ENCODE data around the gene BANF2. TPM values are rescaled to one million over a fixed set of nuclear protein-coding genes. Genes with fewer than 3 reads are reported as not detected.

Gene BANF2
- not detected for polyA plus RNA-seq (2013)

- no peak for DNase-seq
- H3K9me3 ChIP-seq (ENCODE audit: control extremely low read depth in 1 of 5, control insufficient read depth in 4 of 5, insufficient read depth in 2 of 5, low read depth in 1 of 5, low read length in 4 of 5): peaks cover 0 to 4% (median 3%) of the 10 kb centered on the region in 5 experiments
- no peaks in the 10 kb centered on the region for H3K27me3 ChIP-seq (replicated peaks in 2 of 5; ENCODE audit: control insufficient read depth in 4 of 5, insufficient read depth in 5 of 5, low read length in 4 of 5)
- ChIA-PET POLR2A (interaction anchor here (0.7 kb wide), 1 partner anchor 18 kb away, joined by 3 read pairs; no protein-coding TSS in a partner anchor), CTCF (interaction anchor here (1.6 to 2.2 kb wide), 3 partner anchors 9 to 17 kb away, joined by 3 to 11 read pairs (median 6); partner anchors contain the start of gene RRBP1)
- H3K36me3 ChIP-seq (ENCODE audit: control insufficient read depth in 4 of 4, insufficient read depth in 4 of 4, low read length in 3 of 4): no peaks in the 10 kb centered on the region
- no peaks in the 10 kb centered on the region for H3K4me1 ChIP-seq (ENCODE audit: control extremely low read depth in 1 of 4, control insufficient read depth in 4 of 4, insufficient read depth in 4 of 4, low read length in 3 of 4)
- no peak within 1 kb of the TSS for H3K27ac ChIP-seq (ENCODE audit: insufficient read depth in 1 of 2, low read depth in 1 of 2, low read length in 2 of 2, poor library complexity in 1 of 2, severe bottlenecking in 2 of 2)
- WGBS (ENCODE audit: insufficient coverage): 96% methylated on average over 2 of the region's 3 CpGs
- H3K4me3 ChIP-seq (ENCODE audit: control insufficient read depth in 1 of 7, extremely low read depth in 1 of 7, insufficient read depth in 4 of 7, low read depth in 2 of 7, low read length in 6 of 7): no peak within 1 kb of the TSS
Observed at GRCh38 chr20:17699931-17700351, at the start of gene BANF2. TSS of gene BANF2 (plus strand) at chr20:17699966. CDS start at chr20:17725026, 25,060 bp downstream.

GRCh38 chr20:17650301-17651128 is 49.3 kb upstream of the BANF2 start:
- H3K36me3 ChIP-seq (ENCODE audit: control insufficient read depth in 4 of 4, insufficient read depth in 4 of 4, low read length in 3 of 4): peaks cover 0 to 29% (median 5%) of the 10 kb centered on the region in 4 experiments
- POLR2A ChIA-PET: no interaction called here

GRCh38 chr20:17651129-17651759 is 48.5 kb upstream of the BANF2 start:
- no peaks in the 10 kb centered on the region for H3K9me3 ChIP-seq (ENCODE audit: control extremely low read depth in 1 of 5, control insufficient read depth in 4 of 5, insufficient read depth in 2 of 5, low read depth in 1 of 5, low read length in 4 of 5)
- CTCF ChIA-PET: interaction anchor here (1.0 to 5.5 kb wide), 14 partner anchors 13 to 288 kb away, joined by 3 to 52 read pairs (median 7); partner anchors contain the start of gene DSTN
- H3K27me3 ChIP-seq (replicated peaks in 2 of 5; ENCODE audit: control insufficient read depth in 4 of 5, insufficient read depth in 5 of 5, low read length in 4 of 5): no peaks in the 10 kb centered on the region
- peak overlapping the region in 1 of 2 experiments; percentile 62 for H3K27ac ChIP-seq (ENCODE audit: insufficient read depth in 1 of 2, low read depth in 1 of 2, low read length in 2 of 2, poor library complexity in 1 of 2, severe bottlenecking in 2 of 2)
- no peak for DNase-seq
- H3K4me3 ChIP-seq (ENCODE audit: control insufficient read depth in 1 of 7, extremely low read depth in 1 of 7, insufficient read depth in 4 of 7, low read depth in 2 of 7, low read length in 6 of 7): no peak overlapping the region
- POLR2A ChIA-PET: no interaction called here
- 29% methylated on average over 7 of the region's 11 CpGs for WGBS (ENCODE audit: insufficient coverage)
- H3K4me1 ChIP-seq (ENCODE audit: control extremely low read depth in 1 of 4, control insufficient read depth in 4 of 4, insufficient read depth in 4 of 4, low read length in 3 of 4): peaks cover 23 to 70% (median 52%) of the 10 kb centered on the region in 4 experiments
- peaks cover 2 to 31% (median 7%) of the 10 kb centered on the region in 4 experiments for H3K36me3 ChIP-seq (ENCODE audit: control insufficient read depth in 4 of 4, insufficient read depth in 4 of 4, low read length in 3 of 4)

More at GRCh38 chr20:17650301-17651128, 49.3 kb upstream of the BANF2 start:
- CTCF ChIA-PET: interaction anchor here (0.8 to 5.5 kb wide), 14 partner anchors 12 to 287 kb away, joined by 3 to 52 read pairs (median 7); partner anchors contain the start of gene DSTN
- Histone ChIP-seq H3K27me3 (replicated peaks in 2 of 5; ENCODE audit: control insufficient read depth in 4 of 5, insufficient read depth in 5 of 5, low read length in 4 of 5) (no peaks in the 10 kb centered on the region), H3K4me3 (ENCODE audit: control insufficient read depth in 1 of 7, extremely low read depth in 1 of 7, insufficient read depth in 4 of 7, low read depth in 2 of 7, low read length in 6 of 7) (peak overlapping the region in 1 of 7 experiments; percentile 24), H3K27ac (ENCODE audit: insufficient read depth in 1 of 2, low read depth in 1 of 2, low read length in 2 of 2, poor library complexity in 1 of 2, severe bottlenecking in 2 of 2) (peak overlapping the region; percentile 37 to 62), H3K9me3 (ENCODE audit: control extremely low read depth in 1 of 5, control insufficient read depth in 4 of 5, insufficient read depth in 2 of 5, low read depth in 1 of 5, low read length in 4 of 5) (no peaks in the 10 kb centered on the region), H3K4me1 (ENCODE audit: control extremely low read depth in 1 of 4, control insufficient read depth in 4 of 4, insufficient read depth in 4 of 4, low read length in 3 of 4) (peaks cover 23 to 76% (median 53%) of the 10 kb centered on the region in 4 experiments)
- 35% methylated on average over 8 of the region's 12 CpGs for WGBS (ENCODE audit: insufficient coverage)
- peak; percentile 76 to 95 (median 92) for DNase-seq

DNA sequence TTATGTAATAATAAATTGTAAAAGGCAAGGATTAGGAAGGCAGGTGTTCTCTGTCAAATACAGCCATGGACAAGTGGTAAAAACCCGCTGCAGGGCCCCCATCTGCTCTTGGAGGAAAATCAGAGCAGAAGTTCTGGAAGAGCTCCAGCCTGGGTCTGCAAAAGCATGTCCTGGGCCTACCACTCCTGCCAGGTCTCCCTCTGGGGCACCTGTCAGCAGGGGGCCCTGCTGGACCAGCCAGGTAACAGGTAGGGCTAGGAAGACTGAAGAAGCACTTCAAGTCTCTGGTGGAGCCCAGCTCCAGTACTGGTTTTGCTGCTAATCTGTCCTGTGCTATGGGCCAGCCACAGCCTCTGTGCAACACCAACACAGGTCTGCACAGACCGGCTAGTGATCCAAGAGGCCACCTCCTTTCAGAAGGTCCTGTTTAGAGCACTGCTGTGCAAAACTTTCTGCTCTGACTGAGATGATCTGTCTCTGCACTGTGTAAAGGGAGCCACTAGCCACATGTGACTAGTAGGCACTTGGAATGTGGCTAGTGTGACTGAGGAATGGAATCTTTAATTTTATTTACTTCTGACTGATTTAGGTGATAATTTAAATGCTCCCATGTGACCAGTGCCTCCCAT is 47.9 kb upstream of the BANF2 start:
- H3K27ac ChIP-seq (ENCODE audit: insufficient read depth in 1 of 2, low read depth in 1 of 2, low read length in 2 of 2, poor library complexity in 1 of 2, severe bottlenecking in 2 of 2): peak overlapping the region in 1 of 2 experiments; percentile 2
- WGBS (ENCODE audit: insufficient coverage): 94% methylated on average over 2 of the region's 2 CpGs
- peaks cover 2 to 33% (median 11%) of the 10 kb centered on the region in 4 experiments for H3K36me3 ChIP-seq (ENCODE audit: control insufficient read depth in 4 of 4, insufficient read depth in 4 of 4, low read length in 3 of 4)
- peaks cover 23 to 64% (median 50%) of the 10 kb centered on the region in 4 experiments for H3K4me1 ChIP-seq (ENCODE audit: control extremely low read depth in 1 of 4, control insufficient read depth in 4 of 4, insufficient read depth in 4 of 4, low read length in 3 of 4)
- no peaks in the 10 kb centered on the region for H3K9me3 ChIP-seq (ENCODE audit: control extremely low read depth in 1 of 5, control insufficient read depth in 4 of 5, insufficient read depth in 2 of 5, low read depth in 1 of 5, low read length in 4 of 5)
- H3K27me3 ChIP-seq (replicated peaks in 2 of 5; ENCODE audit: control insufficient read depth in 4 of 5, insufficient read depth in 5 of 5, low read length in 4 of 5): no peaks in the 10 kb centered on the region
- no peak overlapping the region for H3K4me3 ChIP-seq (ENCODE audit: control insufficient read depth in 1 of 7, extremely low read depth in 1 of 7, insufficient read depth in 4 of 7, low read depth in 2 of 7, low read length in 6 of 7)
- no peak for DNase-seq
- POLR2A ChIA-PET: no interaction called here
- CTCF ChIA-PET: interaction anchor here (1.2 to 5.5 kb wide), 6 partner anchors 14 to 287 kb away, joined by 3 to 52 read pairs (median 8); partner anchors contain the start of gene RRBP1

DNA sequence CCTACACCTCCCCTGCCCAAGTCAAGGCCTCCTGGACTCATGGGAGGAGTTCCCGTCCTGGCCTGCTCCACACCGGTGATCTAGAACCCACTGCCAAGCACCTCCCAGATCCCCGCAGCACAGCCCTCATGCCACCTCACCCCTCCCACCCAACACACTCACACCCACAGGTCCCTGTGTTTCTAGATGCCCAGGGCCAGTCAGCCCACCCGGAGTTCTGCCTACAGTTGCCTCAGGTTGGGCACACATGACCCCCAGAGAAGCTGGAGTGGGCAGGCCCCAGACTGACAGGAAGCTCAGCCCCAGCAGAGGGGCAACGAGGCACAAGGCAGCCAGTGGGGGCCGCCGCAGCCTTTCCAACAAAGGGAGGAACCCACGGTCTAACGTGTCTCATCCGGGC is 47.4 kb upstream of the BANF2 start:
- CTCF ChIA-PET: interaction anchor here (0.7 to 5.5 kb wide), 6 partner anchors 20 to 286 kb away, joined by 3 to 52 read pairs (median 6); partner anchors contain the start of gene RRBP1
- H3K27me3 ChIP-seq (replicated peaks in 2 of 5; ENCODE audit: control insufficient read depth in 4 of 5, insufficient read depth in 5 of 5, low read length in 4 of 5): no peaks in the 10 kb centered on the region
- POLR2A ChIA-PET: interaction anchor here (0.5 to 1.0 kb wide), 3 partner anchors 14 to 335 kb away, joined by 3 to 7 read pairs (median 4); partner anchors contain the start of gene RRBP1
- H3K36me3 ChIP-seq (ENCODE audit: control insufficient read depth in 4 of 4, insufficient read depth in 4 of 4, low read length in 3 of 4): peaks cover 2 to 35% (median 14%) of the 10 kb centered on the region in 4 experiments
- H3K4me3 ChIP-seq (ENCODE audit: control insufficient read depth in 1 of 7, extremely low read depth in 1 of 7, insufficient read depth in 4 of 7, low read depth in 2 of 7, low read length in 6 of 7): no peak overlapping the region
- H3K4me1 ChIP-seq (ENCODE audit: control extremely low read depth in 1 of 4, control insufficient read depth in 4 of 4, insufficient read depth in 4 of 4, low read length in 3 of 4): peaks cover 23 to 58% (median 47%) of the 10 kb centered on the region in 4 experiments
- peak overlapping the region in 1 of 2 experiments; percentile 2 for H3K27ac ChIP-seq (ENCODE audit: insufficient read depth in 1 of 2, low read depth in 1 of 2, low read length in 2 of 2, poor library complexity in 1 of 2, severe bottlenecking in 2 of 2)
- no peak for DNase-seq
- H3K9me3 ChIP-seq (ENCODE audit: control extremely low read depth in 1 of 5, control insufficient read depth in 4 of 5, insufficient read depth in 2 of 5, low read depth in 1 of 5, low read length in 4 of 5): no peaks in the 10 kb centered on the region
- WGBS (ENCODE audit: insufficient coverage): 88% methylated on average over 10 of the region's 10 CpGs

GRCh38 chr20:17653835-17654648 is 45.7 kb upstream of the BANF2 start:
- H3K27ac ChIP-seq (ENCODE audit: insufficient read depth in 1 of 2, low read depth in 1 of 2, low read length in 2 of 2, poor library complexity in 1 of 2, severe bottlenecking in 2 of 2): no peak overlapping the region

More at GRCh38 chr20:17653835-17654648, 45.7 kb upstream of the BANF2 start:
- H3K27me3 ChIP-seq (replicated peaks in 2 of 5; ENCODE audit: control insufficient read depth in 4 of 5, insufficient read depth in 5 of 5, low read length in 4 of 5): no peaks in the 10 kb centered on the region
- no peak for DNase-seq
- peaks cover 6 to 48% (median 22%) of the 10 kb centered on the region in 4 experiments for H3K36me3 ChIP-seq (ENCODE audit: control insufficient read depth in 4 of 4, insufficient read depth in 4 of 4, low read length in 3 of 4)
- ChIA-PET POLR2A (no interaction called here), CTCF (interaction anchor here (0.5 to 3.2 kb wide), 7 partner anchors 8 to 284 kb away, joined by 3 to 15 read pairs (median 6); partner anchors contain the start of gene RRBP1)
- peaks cover 0 to 5% (median 2%) of the 10 kb centered on the region in 5 experiments for H3K9me3 ChIP-seq (ENCODE audit: control extremely low read depth in 1 of 5, control insufficient read depth in 4 of 5, insufficient read depth in 2 of 5, low read depth in 1 of 5, low read length in 4 of 5)
- 94% methylated on average over 5 of the region's 11 CpGs for WGBS (ENCODE audit: insufficient coverage)
- H3K4me1 ChIP-seq (ENCODE audit: control extremely low read depth in 1 of 4, control insufficient read depth in 4 of 4, insufficient read depth in 4 of 4, low read length in 3 of 4): peaks cover 17 to 42% (median 34%) of the 10 kb centered on the region in 4 experiments
- H3K4me3 ChIP-seq (ENCODE audit: control insufficient read depth in 1 of 7, extremely low read depth in 1 of 7, insufficient read depth in 4 of 7, low read depth in 2 of 7, low read length in 6 of 7): no peak overlapping the region

All from common myeloid progenitor, CD34-positive (primary cell).